AG04450 (cell line): ENCODE measurements around the gene PDLIM1. TPM values are rescaled to one million over a fixed set of nuclear protein-coding genes. Genes with fewer than 3 reads are reported as not detected.

Experiments
- CTCF ChIA-PET: fragments of 300-600, 350-600 bp; formaldehyde crosslinking; extraction: SDS; loops from one replicate; lab custom pipeline; 2022; ENCODE audit warnings: antibody characterized with exemption, inconsistent platforms; lab: Charles Lee
- POLR2A ChIA-PET: fragments of 350-600 bp; formaldehyde crosslinking; extraction: SDS; loops from one replicate; lab custom pipeline; 2021; ENCODE audit warnings: antibody characterized with exemption, inconsistent platforms; lab: Yijun Ruan, JAX
- DNase-seq: peaks from one replicate; pipeline ENCODE4 v3.0.0-alpha.2; 2011; ENCODE audit warnings: low read depth, low spot score
- H3K27ac ChIP-seq: one replicate; pipeline ENCODE4 v1.5.1; 2012; ENCODE audit warnings: low read depth, low read length, control low read depth
- H3K27me3 ChIP-seq: one replicate; pipeline ENCODE4 v1.6.0; 2012; ENCODE audit warnings: low read length; ENCODE audit not compliant: control insufficient read depth, insufficient read depth
- H3K4me3 ChIP-seq: 2 replicates; pipeline ENCODE4 v1.5.1; 2011; ENCODE audit warnings: mild to moderate bottlenecking, low read depth, low read length, control low read depth
- H3K9me3 ChIP-seq: 2 replicates; pipeline ENCODE4 v1.5.1; 2012; ENCODE audit warnings: low read length; ENCODE audit not compliant: control insufficient read depth, insufficient read depth
- CTCF ChIP-seq: IDR thresholded peaks from 2 replicates; pipeline ENCODE4 v1.5.1; 2011; ENCODE audit warnings: low read depth, low read length, control low read depth, inconsistent platforms
- polyA plus RNA-seq: library from polyadenylated mRNA; depleted of rRNA; stranded (reverse); fragments of >200 nt; gene quantifications from 2 replicates; pipeline ENCODE4 v1.2.3, GENCODE V29; 2011

PDLIM1 gene
- polyA plus RNA-seq, 1 experiment: 255 TPM

- no peak for TF ChIP-seq CTCF
- H3K27me3 ChIP-seq: no peaks in the 10 kb centered on the region
- CTCF ChIA-PET: interaction anchor here (18.8 kb wide), 1 partner anchor 110 kb away, joined by 507 read pairs; no protein-coding TSS in a partner anchor
- no peak overlapping the region for H3K4me3 ChIP-seq
- no peak for DNase-seq
- POLR2A ChIA-PET: no interaction called here
- H3K27ac ChIP-seq: no peak overlapping the region
- no peaks in the 10 kb centered on the region for H3K9me3 ChIP-seq
Observed at GRCh38 chr10:95250856-95251255, 39.9 kb downstream of the PDLIM1 start.

GRCh38 chr10:95249467-95249866, 41.3 kb downstream of the PDLIM1 start:
- CTCF ChIA-PET: interaction anchor here (18.8 kb wide), 1 partner anchor 111 kb away, joined by 507 read pairs; no protein-coding TSS in a partner anchor
- H3K9me3 ChIP-seq: no peaks in the 10 kb centered on the region
- no peak for DNase-seq
- POLR2A ChIA-PET: no interaction called here
- no peak for TF ChIP-seq CTCF
- H3K27ac ChIP-seq: no peak overlapping the region
- no peaks in the 10 kb centered on the region for H3K27me3 ChIP-seq
- no peak overlapping the region for H3K4me3 ChIP-seq

GRCh38 chr10:95248989-95249388, 41.8 kb downstream of the PDLIM1 start:
- Histone ChIP-seq H3K27me3 (no peaks in the 10 kb centered on the region), H3K4me3 (no peak overlapping the region), H3K27ac (peak overlapping the region; percentile 57), H3K9me3 (no peaks in the 10 kb centered on the region)
- DNase-seq: no peak
- ChIA-PET CTCF (interaction anchor here (18.8 kb wide), 1 partner anchor 112 kb away, joined by 507 read pairs; no protein-coding TSS in a partner anchor), POLR2A (no interaction called here)
- TF ChIP-seq CTCF: no peak

- H3K27me3 ChIP-seq: no peaks in the 10 kb centered on the region
- ChIA-PET POLR2A (interaction anchor here (0.9 to 1.6 kb wide), 4 partner anchors 12 to 112 kb away, joined by 3 to 8 read pairs (median 5); partner anchors contain the start of gene PDLIM1), CTCF (interaction anchor here (0.9 to 18.8 kb wide), 8 partner anchors 12 to 133 kb away, joined by 3 to 507 read pairs (median 16); no protein-coding TSS in a partner anchor)
- H3K4me3 ChIP-seq: no peak overlapping the region
- DNase-seq: no peak
- H3K27ac ChIP-seq: peak overlapping the region; percentile 84
- no peaks in the 10 kb centered on the region for H3K9me3 ChIP-seq
- TF ChIP-seq CTCF: no peak
Observed at GRCh38 chr10:95247881-95248583, 42.8 kb downstream of the PDLIM1 start.
